Frontal cortex (tissue), 4 donors: ENCODE results near the gene SCFD2. TPM values are rescaled to one million over a fixed set of nuclear protein-coding genes. Genes with fewer than 3 reads are reported as not detected.
"Not testable (repeated sequence)": the region's sequence is repeated elsewhere in the genome, so short reads cannot be mapped to it uniquely, and the experiment has no call there.

Source experiments
- DNase-seq, 2 donors: peaks; one replicate each; pipeline ENCODE4 v3.0.0; 2012; ENCODE audit warnings: low spot score in 2 of 2
- FAIRE-seq: peaks from 2 replicates; lab custom pipeline; 2012; peaks lifted over from hg19 to GRCh38; lab: Jason Lieb, UNC
- total RNA-seq: library from RNA; depleted of rRNA; stranded (reverse); fragments of >200 nt; gene quantifications from one replicate; pipeline ENCODE4 v1.2.3, GENCODE V29; 2014
- donor health status: control.
- donor health status: control.
- donor health status: control.

Gene SCFD2
- total RNA-seq, 1 donor from 2014 or later: 17.5 TPM

GRCh38 chr4:53161051-53161786 lies 204.6 kb downstream of the SCFD2 start:
- FAIRE-seq: no peak

GRCh38 chr4:53156896-53157295 lies 209.0 kb downstream of the SCFD2 start:
- DNase-seq (no peak), FAIRE-seq (no peak)

More at GRCh38 chr4:53161051-53161786, 204.6 kb downstream of the SCFD2 start:
- no peak for DNase-seq

GRCh38 chr4:53152467-53152866 lies 213.4 kb downstream of the SCFD2 start:
- FAIRE-seq (no peak), DNase-seq (no peak)

- FAIRE-seq: no peak
- DNase-seq: no peak
Measured at GRCh38 chr4:53151489-53151788, 214.4 kb downstream of the SCFD2 start.

- DNase-seq: no peak
- no peak for FAIRE-seq
Measured at GRCh38 chr4:53150631-53151488, 215.0 kb downstream of the SCFD2 start.

- DNase-seq (no peak), FAIRE-seq (no peak)
Measured at GRCh38 chr4:53147711-53148110, 218.2 kb downstream of the SCFD2 start.

- DNase-seq (no peak), FAIRE-seq (no peak)
Measured at GRCh38 chr4:53147197-53147596, 218.7 kb downstream of the SCFD2 start.

- FAIRE-seq: no peak
- DNase-seq: no peak
Measured at GRCh38 chr4:53141308-53141707, 224.6 kb downstream of the SCFD2 start.

GRCh38 chr4:53139256-53139655 lies 226.6 kb downstream of the SCFD2 start:
- DNase-seq, FAIRE-seq: not testable (repeated sequence)

- FAIRE-seq (no peak), DNase-seq (no peak)
Measured at GRCh38 chr4:53137468-53137867, 228.4 kb downstream of the SCFD2 start.

- DNase-seq: no peak
- no peak for FAIRE-seq
Measured at GRCh38 chr4:53136954-53137353, 228.9 kb downstream of the SCFD2 start.

GRCh38 chr4:53132132-53132891 lies 233.5 kb downstream of the SCFD2 start:
- DNase-seq: peak in 1 of 2 donors; percentile 6
- no peak for FAIRE-seq

GRCh38 chr4:53131562-53131925 lies 234.3 kb downstream of the SCFD2 start:
- FAIRE-seq (no peak), DNase-seq (no peak)

- FAIRE-seq: no peak
Measured at GRCh38 chr4:53130896-53131561, 234.8 kb downstream of the SCFD2 start.

GRCh38 chr4:53128706-53129357 lies 237.0 kb downstream of the SCFD2 start:
- DNase-seq: no peak
- FAIRE-seq: no peak

More at GRCh38 chr4:53130896-53131561, 234.8 kb downstream of the SCFD2 start:
- no peak for DNase-seq

- no peak for DNase-seq
- no peak for FAIRE-seq
Measured at GRCh38 chr4:53128231-53128630, 237.6 kb downstream of the SCFD2 start.

- FAIRE-seq (no peak), DNase-seq (no peak)
Measured at GRCh38 chr4:53127365-53127764, 238.5 kb downstream of the SCFD2 start.

GRCh38 chr4:53126099-53126498 lies 239.8 kb downstream of the SCFD2 start:
- DNase-seq (no peak), FAIRE-seq (no peak)

GRCh38 chr4:53123819-53124218 lies 242.0 kb downstream of the SCFD2 start:
- no peak for FAIRE-seq

GRCh38 chr4:53123171-53123570 lies 242.7 kb downstream of the SCFD2 start:
- FAIRE-seq: no peak
- no peak for DNase-seq

More at GRCh38 chr4:53123819-53124218, 242.0 kb downstream of the SCFD2 start:
- DNase-seq: no peak
